Adrenal gland (tissue), 5 donors: ENCODE measurements around the gene RASSF6.
"Not testable (repeated sequence)": the region's sequence is repeated elsewhere in the genome, so short reads cannot be mapped to it uniquely, and the experiment has no call there.

Source experiments
- POLR2A ChIP-seq, 2 donors: fragments of 450-650 bp; IDR thresholded peaks; one replicate each; pipeline ENCODE4 v1.6.1; 2017; ENCODE audit warnings: antibody characterized with exemption in 2 of 2, mild to moderate bottlenecking in 2 of 2, moderate library complexity in 1 of 2
- TF ChIP-seq, protein P1 (sequence below), 6 experiments: fragments of 450-650 bp in 4 of 6; fragments of 200-600 bp in 2 of 6; sonication (generic) in 1 of 6; IDR thresholded peaks; 1 replicate in 5 of 6; 2 replicates in 1 of 6; pipeline versions ENCODE4 v1.5.1 to v1.8.0; 2016 to 2021; ENCODE audit warnings: antibody characterized with exemption in 6 of 6, mild to moderate bottlenecking in 2 of 6, moderate library complexity in 1 of 6
- donor health status: DM: no; HTN: no; CAD: no.

DNA sequence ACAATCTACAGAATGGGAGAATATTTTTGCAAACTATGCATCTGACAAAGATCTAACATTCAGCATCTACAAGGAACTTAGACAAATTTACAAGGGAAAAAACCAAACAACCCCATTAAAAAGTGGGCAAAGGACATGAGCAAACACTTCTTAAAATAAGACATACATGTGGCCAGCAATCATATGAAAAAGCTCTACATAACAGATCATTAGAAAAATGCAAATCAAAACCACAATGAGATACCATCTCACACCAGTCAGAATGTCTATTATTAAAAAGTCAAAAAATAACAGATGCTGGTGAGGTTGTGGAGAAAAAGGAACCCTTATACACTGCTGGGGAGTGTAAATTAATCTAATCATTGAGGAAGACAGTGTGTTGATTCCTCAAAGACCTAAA is 23.1 kb downstream of the RASSF6 start:
- TF ChIP-seq, protein P1, sequence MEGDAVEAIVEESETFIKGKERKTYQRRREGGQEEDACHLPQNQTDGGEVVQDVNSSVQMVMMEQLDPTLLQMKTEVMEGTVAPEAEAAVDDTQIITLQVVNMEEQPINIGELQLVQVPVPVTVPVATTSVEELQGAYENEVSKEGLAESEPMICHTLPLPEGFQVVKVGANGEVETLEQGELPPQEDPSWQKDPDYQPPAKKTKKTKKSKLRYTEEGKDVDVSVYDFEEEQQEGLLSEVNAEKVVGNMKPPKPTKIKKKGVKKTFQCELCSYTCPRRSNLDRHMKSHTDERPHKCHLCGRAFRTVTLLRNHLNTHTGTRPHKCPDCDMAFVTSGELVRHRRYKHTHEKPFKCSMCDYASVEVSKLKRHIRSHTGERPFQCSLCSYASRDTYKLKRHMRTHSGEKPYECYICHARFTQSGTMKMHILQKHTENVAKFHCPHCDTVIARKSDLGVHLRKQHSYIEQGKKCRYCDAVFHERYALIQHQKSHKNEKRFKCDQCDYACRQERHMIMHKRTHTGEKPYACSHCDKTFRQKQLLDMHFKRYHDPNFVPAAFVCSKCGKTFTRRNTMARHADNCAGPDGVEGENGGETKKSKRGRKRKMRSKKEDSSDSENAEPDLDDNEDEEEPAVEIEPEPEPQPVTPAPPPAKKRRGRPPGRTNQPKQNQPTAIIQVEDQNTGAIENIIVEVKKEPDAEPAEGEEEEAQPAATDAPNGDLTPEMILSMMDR (IDR thresholded peaks at IDR 0.05) = not testable (repeated sequence)
- TF ChIP-seq POLR2A (IDR thresholded peaks at IDR 0.05) = not testable (repeated sequence)
